ENCODE data around the gene KLHL7. TPM values are rescaled to one million over a fixed set of nuclear protein-coding genes. Genes with fewer than 3 reads are reported as not detected.
"Not testable (repeated sequence)": the region's sequence is repeated elsewhere in the genome, so short reads cannot be mapped to it uniquely, and the experiment has no call there.

Gene KLHL7
- total RNA-seq, 1 experiment from 2014 or later, result 46.3 TPM

DNA sequence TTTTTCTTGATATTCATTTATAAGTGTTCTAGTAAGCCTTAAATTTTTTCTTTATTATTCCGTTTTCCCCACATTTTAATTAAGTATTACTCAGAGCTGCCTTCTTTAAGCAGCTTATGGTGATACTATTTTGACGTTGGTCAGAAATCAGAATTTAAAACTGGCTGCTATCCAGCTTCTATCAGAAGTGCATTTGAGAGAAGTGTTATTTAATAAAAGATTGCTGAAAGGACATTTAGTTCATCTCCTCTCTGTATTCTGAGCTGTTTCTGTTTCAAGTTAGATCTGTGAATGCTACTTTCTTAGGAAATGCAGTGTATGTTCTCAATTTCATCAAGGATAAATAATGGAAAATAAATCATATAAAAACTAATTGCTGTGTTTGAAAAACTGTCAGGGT lies 17.4 kb downstream of the KLHL7 start:
- Histone ChIP-seq H3K4me3 (no peak overlapping the region), H3K79me2 (ENCODE audit: low read depth) (0 out of 2 replicates have a peak, but pooled peaks cover 3% of the 10 kb centered on the region), H3K4me2 (no peak overlapping the region), H3F3A (ENCODE audit: insufficient read depth, low read depth) (no peaks in the 10 kb centered on the region), H3K9me3 (ENCODE audit: insufficient read depth, low read depth) (no peaks in the 10 kb centered on the region), H3K9me2 (ENCODE audit: insufficient read depth) (no peaks in the 10 kb centered on the region), H3K27ac (no peak overlapping the region), H4K20me1 (ENCODE audit: insufficient read depth) (no peaks in the 10 kb centered on the region), H3K36me3 (ENCODE audit: low read depth) (0 out of 2 replicates have a peak, but pooled peaks cover 7% of the 10 kb centered on the region), H2AFZ (no peak overlapping the region), H3K27me3 (ENCODE audit: insufficient read depth, low read depth) (no peaks in the 10 kb centered on the region), H3K4me1 (replicated peaks; ENCODE audit: insufficient read depth) (no peaks in the 10 kb centered on the region)
- TF ChIP-seq EZH2 (IDR thresholded peaks at IDR 0.05; ENCODE audit: low read depth), result no peak
- TF ChIP-seq, protein P1, sequence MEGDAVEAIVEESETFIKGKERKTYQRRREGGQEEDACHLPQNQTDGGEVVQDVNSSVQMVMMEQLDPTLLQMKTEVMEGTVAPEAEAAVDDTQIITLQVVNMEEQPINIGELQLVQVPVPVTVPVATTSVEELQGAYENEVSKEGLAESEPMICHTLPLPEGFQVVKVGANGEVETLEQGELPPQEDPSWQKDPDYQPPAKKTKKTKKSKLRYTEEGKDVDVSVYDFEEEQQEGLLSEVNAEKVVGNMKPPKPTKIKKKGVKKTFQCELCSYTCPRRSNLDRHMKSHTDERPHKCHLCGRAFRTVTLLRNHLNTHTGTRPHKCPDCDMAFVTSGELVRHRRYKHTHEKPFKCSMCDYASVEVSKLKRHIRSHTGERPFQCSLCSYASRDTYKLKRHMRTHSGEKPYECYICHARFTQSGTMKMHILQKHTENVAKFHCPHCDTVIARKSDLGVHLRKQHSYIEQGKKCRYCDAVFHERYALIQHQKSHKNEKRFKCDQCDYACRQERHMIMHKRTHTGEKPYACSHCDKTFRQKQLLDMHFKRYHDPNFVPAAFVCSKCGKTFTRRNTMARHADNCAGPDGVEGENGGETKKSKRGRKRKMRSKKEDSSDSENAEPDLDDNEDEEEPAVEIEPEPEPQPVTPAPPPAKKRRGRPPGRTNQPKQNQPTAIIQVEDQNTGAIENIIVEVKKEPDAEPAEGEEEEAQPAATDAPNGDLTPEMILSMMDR (conservative IDR thresholded peaks at IDR 0.05), result no peak
- CTCF ChIA-PET, result interaction anchor here (0.5 kb wide), 1 partner anchor 581 kb away, joined by 10 read pairs; no protein-coding TSS in a partner anchor
- intact Hi-C loops (cut with micrococcal nuclease; ENCODE audit: unreplicated experiment), result no loop called here
- POLR2A ChIA-PET (ENCODE audit: unreplicated experiment), result interaction anchor here (0.6 to 1.1 kb wide), 2 partner anchors 23 to 147 kb away, joined by 3 to 15 read pairs; no protein-coding TSS in a partner anchor
- BruUV-seq (replicated peaks), result no TSS peak
- no peak for DNase-seq

GRCh38 chr7:23123465-23123864 lies 17.9 kb downstream of the KLHL7 start:
- Histone ChIP-seq H3K4me1 (replicated peaks; ENCODE audit: insufficient read depth) (no peaks in the 10 kb centered on the region), H3K79me2 (ENCODE audit: low read depth) (0 out of 2 replicates have a peak, but pooled peaks cover 3% of the 10 kb centered on the region), H3K4me2 (no peak overlapping the region), H3K27me3 (ENCODE audit: insufficient read depth, low read depth) (no peaks in the 10 kb centered on the region), H3K4me3 (no peak overlapping the region), H3F3A (ENCODE audit: insufficient read depth, low read depth) (no peaks in the 10 kb centered on the region), H2AFZ (no peak overlapping the region), H3K27ac (no peak overlapping the region), H3K36me3 (ENCODE audit: low read depth) (0 out of 2 replicates have a peak, but pooled peaks cover 7% of the 10 kb centered on the region), H3K9me3 (ENCODE audit: insufficient read depth, low read depth) (no peaks in the 10 kb centered on the region), H3K9me2 (ENCODE audit: insufficient read depth) (no peaks in the 10 kb centered on the region), H4K20me1 (ENCODE audit: insufficient read depth) (no peaks in the 10 kb centered on the region)
- no peak for DNase-seq
- BruUV-seq (replicated peaks), result no TSS peak
- intact Hi-C loops (cut with micrococcal nuclease; ENCODE audit: unreplicated experiment), result no loop called here
- ChIA-PET CTCF (interaction anchor here (0.6 kb wide), 1 partner anchor 581 kb away, joined by 5 read pairs; no protein-coding TSS in a partner anchor), POLR2A (ENCODE audit: unreplicated experiment) (no interaction called here)
- no peak for TF ChIP-seq EZH2 (IDR thresholded peaks at IDR 0.05; ENCODE audit: low read depth)
- TF ChIP-seq, protein P1 (conservative IDR thresholded peaks at IDR 0.05), result no peak

DNA sequence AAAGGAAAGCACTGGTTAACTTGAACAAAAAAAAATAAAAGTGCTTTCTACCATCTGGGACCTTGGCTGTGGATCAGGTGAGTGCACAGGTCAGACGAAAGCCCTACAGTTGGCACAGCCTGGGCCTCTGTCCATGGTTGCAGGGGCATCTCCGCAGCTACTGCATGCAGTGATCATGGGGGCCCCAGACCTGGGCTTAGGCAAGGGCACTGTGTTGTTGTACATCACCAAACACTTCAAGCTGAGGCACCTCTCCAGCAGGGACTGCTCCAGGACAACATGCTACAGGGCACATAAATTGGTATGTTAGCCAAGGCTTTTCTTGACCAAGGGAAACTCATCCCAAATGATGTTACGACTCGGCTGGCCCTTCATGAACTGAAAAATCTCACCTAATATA lies 23.5 kb downstream of the KLHL7 start:
- Histone ChIP-seq H3K9me3 (ENCODE audit: insufficient read depth, low read depth) (peaks cover 4% of the 10 kb centered on the region; the same call in 1 of the 2 replicates), H3K36me3 (ENCODE audit: low read depth) (peaks cover 7% of the 10 kb centered on the region; the same call in 1 of the 2 replicates), H2AFZ (no peak overlapping the region), H4K20me1 (ENCODE audit: insufficient read depth) (no peaks in the 10 kb centered on the region), H3K79me2 (ENCODE audit: low read depth) (no peaks in the 10 kb centered on the region), H3K4me2 (no peak overlapping the region), H3K4me1 (replicated peaks; ENCODE audit: insufficient read depth) (no peaks in the 10 kb centered on the region), H3F3A (ENCODE audit: insufficient read depth, low read depth) (no peaks in the 10 kb centered on the region), H3K9me2 (ENCODE audit: insufficient read depth) (no peaks in the 10 kb centered on the region), H3K27me3 (ENCODE audit: insufficient read depth, low read depth) (no peaks in the 10 kb centered on the region), H3K27ac (no peak overlapping the region), H3K4me3 (no peak overlapping the region)
- no peak for DNase-seq
- ChIA-PET CTCF (no interaction called here), POLR2A (ENCODE audit: unreplicated experiment) (no interaction called here)
- no peak for TF ChIP-seq EZH2 (IDR thresholded peaks at IDR 0.05; ENCODE audit: low read depth)
- intact Hi-C loops (cut with micrococcal nuclease; ENCODE audit: unreplicated experiment), result no loop called here
- BruUV-seq (replicated peaks), result no TSS peak

DNA sequence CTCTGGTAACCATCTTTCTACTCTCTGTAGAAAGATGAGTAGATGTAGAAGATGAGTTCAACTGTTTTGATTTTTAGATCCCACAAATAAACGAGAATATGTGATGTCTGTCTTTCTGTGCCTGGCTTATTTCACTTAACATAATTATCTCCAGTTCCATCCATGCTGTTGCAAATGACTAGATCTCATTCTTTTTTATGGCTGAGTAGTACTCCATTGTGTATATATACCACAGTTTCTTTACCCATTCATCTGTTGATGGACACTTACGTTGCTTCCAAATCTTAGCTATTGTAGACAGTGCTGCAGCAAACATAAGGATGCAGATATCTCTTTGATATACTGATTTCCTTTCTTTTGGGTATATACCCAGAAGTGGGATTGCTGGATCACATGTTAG lies 26.2 kb downstream of the KLHL7 start:
- H3K4me1 ChIP-seq (replicated peaks; ENCODE audit: insufficient read depth); H3K27ac ChIP-seq; H3K79me2 ChIP-seq (ENCODE audit: low read depth); H2AFZ ChIP-seq; CTCF ChIA-PET; DNase-seq; H4K20me1 ChIP-seq (ENCODE audit: insufficient read depth); BruUV-seq (replicated peaks); H3K4me2 ChIP-seq; H3K9me2 ChIP-seq (ENCODE audit: insufficient read depth); H3K27me3 ChIP-seq (ENCODE audit: insufficient read depth, low read depth); H3K4me3 ChIP-seq; H3F3A ChIP-seq (ENCODE audit: insufficient read depth, low read depth); H3K36me3 ChIP-seq (ENCODE audit: low read depth); H3K9me3 ChIP-seq (ENCODE audit: insufficient read depth, low read depth); intact Hi-C loops (cut with micrococcal nuclease; ENCODE audit: unreplicated experiment); POLR2A ChIA-PET (ENCODE audit: unreplicated experiment): not testable (repeated sequence)
